Karpas-422 (cell line): Measurements from ENCODE around the gene OPCML. TPM values are rescaled to one million over a fixed set of nuclear protein-coding genes. Genes with fewer than 3 reads are reported as not detected.
"Not testable (repeated sequence)": the region's sequence is repeated elsewhere in the genome, so short reads cannot be mapped to it uniquely, and the experiment has no call there.

Source experiments
- DNase-seq: peaks from one replicate; pipeline ENCODE4 v3.0.0-alpha.2; 2015
- H2AFZ ChIP-seq: fragments of 200-600 bp; sonication (generic); 2 replicates; pipeline ENCODE4 v1.6.1; 2014; ENCODE audit warnings: antibody characterized with exemption, low read length, mixed read lengths
- H3K27ac ChIP-seq: fragments of 200-600 bp; sonication (generic); 2 replicates; pipeline ENCODE4 v1.5.1; 2014; ENCODE audit warnings: mild to moderate bottlenecking, low read length, moderate library complexity
- H3K27me3 ChIP-seq: fragments of 200-600 bp; sonication (generic); 2 replicates; pipeline ENCODE4 v1.6.1; 2014; ENCODE audit warnings: low read length, mixed read lengths
- H3K36me3 ChIP-seq: fragments of 200-600 bp; sonication (generic); 2 replicates; pipeline ENCODE4 v1.6.1; 2014; ENCODE audit warnings: low read length, mixed read lengths; ENCODE audit not compliant: insufficient read depth
- H3K4me1 ChIP-seq: fragments of 200-600 bp; sonication (generic); 2 replicates; pipeline ENCODE4 v1.6.1; 2014; ENCODE audit warnings: mild to moderate bottlenecking, low read length, mixed read lengths
- H3K4me2 ChIP-seq: fragments of 200-600 bp; sonication (generic); 2 replicates; pipeline ENCODE4 v1.6.1; 2014; ENCODE audit warnings: low read length, low read depth, mild to moderate bottlenecking; ENCODE audit not compliant: poor library complexity, severe bottlenecking
- H3K4me3 ChIP-seq: fragments of 200-600 bp; sonication (generic); 2 replicates; pipeline ENCODE4 v1.5.1; 2014; ENCODE audit warnings: mild to moderate bottlenecking, antibody characterized with exemption, low read length, mixed read lengths
- H3K79me2 ChIP-seq: fragments of 200-600 bp; sonication (generic); 2 replicates; pipeline ENCODE4 v1.6.1; 2014; ENCODE audit warnings: mild to moderate bottlenecking, low read length, mixed read lengths
- H3K9ac ChIP-seq: fragments of 200-600 bp; sonication (generic); 2 replicates; pipeline ENCODE4 v1.6.0; 2014; ENCODE audit warnings: low read length
- H3K9me2 ChIP-seq: fragments of 200-600 bp; sonication (generic), shearing (Covaris generic); replicated peaks from 2 replicates; pipeline ENCODE4 v1.6.0; 2014; ENCODE audit warnings: mild to moderate bottlenecking, low read length, moderate library complexity; ENCODE audit not compliant: insufficient read depth
- H3K9me3 ChIP-seq: fragments of 300-700, 200-600 bp; sonication (generic); 2 replicates; pipeline ENCODE4 v1.6.1; 2014; ENCODE audit warnings: low read length, mixed read lengths
- H4K20me1 ChIP-seq: fragments of 200-600 bp; sonication (generic); 2 replicates; pipeline ENCODE4 v1.6.1; 2014; ENCODE audit warnings: mild to moderate bottlenecking, antibody characterized with exemption, low read length, low read depth; ENCODE audit not compliant: insufficient read depth
- total RNA-seq: library from RNA; depleted of rRNA; stranded (reverse); fragments of >200 nt; shearing (Covaris generic); gene quantifications from 2 replicates; pipeline ENCODE4 v1.2.3, GENCODE V29; 2014; ENCODE audit warnings: low replicate concordance

OPCML gene
- total RNA-seq, 1 experiment from 2014 or later: not detected

GRCh38 chr11:132402071-132402684 is 1130.1 kb downstream of the OPCML start:
- H3K79me2 ChIP-seq: no peaks in the 10 kb centered on the region
- DNase-seq: peak; percentile 54
- H4K20me1 ChIP-seq: no peaks in the 10 kb centered on the region
- H3K9me2 ChIP-seq: no peaks in the 10 kb centered on the region
- no peaks in the 10 kb centered on the region for H3K9me3 ChIP-seq
- no peaks in the 10 kb centered on the region for H3K27me3 ChIP-seq
- no peak overlapping the region for H3K9ac ChIP-seq
- no peaks in the 10 kb centered on the region for H3K4me1 ChIP-seq
- H3K4me3 ChIP-seq: no peak overlapping the region
- no peak overlapping the region for H2AFZ ChIP-seq
- H3K27ac ChIP-seq: no peak overlapping the region
- H3K36me3 ChIP-seq: no peaks in the 10 kb centered on the region
- no peak overlapping the region for H3K4me2 ChIP-seq

- H3K4me3 ChIP-seq: no peak overlapping the region
- H3K27ac ChIP-seq: no peak overlapping the region
- no peak overlapping the region for H3K4me2 ChIP-seq
- H3K9me3 ChIP-seq: no peaks in the 10 kb centered on the region
- no peaks in the 10 kb centered on the region for H3K79me2 ChIP-seq
- H3K27me3 ChIP-seq: no peaks in the 10 kb centered on the region
- H4K20me1 ChIP-seq: no peaks in the 10 kb centered on the region
- DNase-seq: no peak
- no peaks in the 10 kb centered on the region for H3K36me3 ChIP-seq
- no peak overlapping the region for H3K9ac ChIP-seq
- H3K4me1 ChIP-seq: no peaks in the 10 kb centered on the region
- H3K9me2 ChIP-seq: no peaks in the 10 kb centered on the region
- no peak overlapping the region for H2AFZ ChIP-seq
Observed at GRCh38 chr11:132396318-132396717, 1136.0 kb downstream of the OPCML start.

- no peak overlapping the region for H2AFZ ChIP-seq
- no peaks in the 10 kb centered on the region for H3K9me2 ChIP-seq
- no peaks in the 10 kb centered on the region for H4K20me1 ChIP-seq
- no peaks in the 10 kb centered on the region for H3K4me1 ChIP-seq
- no peaks in the 10 kb centered on the region for H3K27me3 ChIP-seq
- no peaks in the 10 kb centered on the region for H3K79me2 ChIP-seq
- no peak for DNase-seq
- no peak overlapping the region for H3K4me2 ChIP-seq
- H3K9me3 ChIP-seq: no peaks in the 10 kb centered on the region
- no peak overlapping the region for H3K27ac ChIP-seq
- no peaks in the 10 kb centered on the region for H3K36me3 ChIP-seq
- H3K9ac ChIP-seq: no peak overlapping the region
- H3K4me3 ChIP-seq: no peak overlapping the region
Observed at GRCh38 chr11:132395434-132395833, 1136.9 kb downstream of the OPCML start.

GRCh38 chr11:132379540-132379939 is 1152.8 kb downstream of the OPCML start:
- H3K4me2 ChIP-seq: no peak overlapping the region
- H3K9me2 ChIP-seq: no peaks in the 10 kb centered on the region
- no peaks in the 10 kb centered on the region for H3K9me3 ChIP-seq
- H3K27ac ChIP-seq: no peak overlapping the region
- H3K79me2 ChIP-seq: no peaks in the 10 kb centered on the region
- DNase-seq: no peak
- no peak overlapping the region for H2AFZ ChIP-seq
- H3K4me1 ChIP-seq: no peaks in the 10 kb centered on the region
- no peaks in the 10 kb centered on the region for H3K36me3 ChIP-seq
- H3K27me3 ChIP-seq: no peaks in the 10 kb centered on the region
- H4K20me1 ChIP-seq: no peaks in the 10 kb centered on the region
- no peak overlapping the region for H3K9ac ChIP-seq
- H3K4me3 ChIP-seq: no peak overlapping the region

GRCh38 chr11:132373405-132374143 is 1158.7 kb downstream of the OPCML start:
- no peak overlapping the region for H2AFZ ChIP-seq
- H3K27me3 ChIP-seq: no peaks in the 10 kb centered on the region
- no peaks in the 10 kb centered on the region for H3K79me2 ChIP-seq
- H3K4me3 ChIP-seq: no peak overlapping the region
- H3K27ac ChIP-seq: no peak overlapping the region
- no peaks in the 10 kb centered on the region for H3K4me1 ChIP-seq
- no peak overlapping the region for H3K4me2 ChIP-seq
- H3K9me2 ChIP-seq: no peaks in the 10 kb centered on the region
- no peaks in the 10 kb centered on the region for H3K9me3 ChIP-seq
- H3K36me3 ChIP-seq: no peaks in the 10 kb centered on the region
- DNase-seq: no peak
- no peak overlapping the region for H3K9ac ChIP-seq
- H4K20me1 ChIP-seq: no peaks in the 10 kb centered on the region

GRCh38 chr11:132370114-132370513 is 1162.2 kb downstream of the OPCML start:
- H3K4me3 ChIP-seq, H3K36me3 ChIP-seq, DNase-seq, H2AFZ ChIP-seq, H3K27me3 ChIP-seq, H4K20me1 ChIP-seq, H3K27ac ChIP-seq, H3K9me2 ChIP-seq, H3K79me2 ChIP-seq, H3K9me3 ChIP-seq, H3K4me1 ChIP-seq, H3K9ac ChIP-seq, H3K4me2 ChIP-seq: not testable (repeated sequence)

DNA sequence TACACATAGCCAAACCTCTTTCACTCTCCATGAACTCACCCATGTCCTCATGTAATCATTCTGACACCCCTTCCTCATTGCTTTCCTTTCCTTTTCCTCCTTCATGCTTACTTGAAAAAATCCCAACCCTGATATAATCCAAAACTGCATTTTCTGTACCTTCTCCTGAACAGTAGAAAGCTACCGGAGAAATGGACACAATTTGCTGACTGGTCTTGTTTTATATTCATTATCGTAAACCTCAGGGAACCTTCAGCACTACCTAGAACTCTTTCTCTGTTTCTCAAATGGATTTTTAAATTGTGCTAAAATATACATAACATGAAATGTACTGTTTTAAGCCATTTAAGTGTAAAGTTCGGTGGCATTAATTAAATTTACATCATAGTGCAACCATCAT is 1165.0 kb downstream of the OPCML start:
- Histone ChIP-seq H3K4me1 (no peaks in the 10 kb centered on the region), H3K9me2 (no peaks in the 10 kb centered on the region), H3K27me3 (no peaks in the 10 kb centered on the region), H3K9me3 (no peaks in the 10 kb centered on the region), H2AFZ (no peak overlapping the region), H4K20me1 (no peaks in the 10 kb centered on the region), H3K4me3 (no peak overlapping the region), H3K9ac (no peak overlapping the region), H3K27ac (no peak overlapping the region), H3K79me2 (no peaks in the 10 kb centered on the region), H3K4me2 (no peak overlapping the region), H3K36me3 (no peaks in the 10 kb centered on the region)
- no peak for DNase-seq

GRCh38 chr11:132365650-132366049 is 1166.7 kb downstream of the OPCML start:
- H3K27ac ChIP-seq: no peak overlapping the region

More at GRCh38 chr11:132365650-132366049, 1166.7 kb downstream of the OPCML start:
- Histone ChIP-seq H3K4me3 (no peak overlapping the region), H3K9ac (no peak overlapping the region), H3K36me3 (no peaks in the 10 kb centered on the region), H3K4me1 (no peaks in the 10 kb centered on the region), H4K20me1 (no peaks in the 10 kb centered on the region), H3K27me3 (no peaks in the 10 kb centered on the region), H3K79me2 (no peaks in the 10 kb centered on the region), H3K9me2 (no peaks in the 10 kb centered on the region), H2AFZ (no peak overlapping the region), H3K9me3 (no peaks in the 10 kb centered on the region), H3K4me2 (no peak overlapping the region)
- DNase-seq: no peak
